H1 (cell line): ENCODE data around the gene VPS13A. TPM values are rescaled to one million over a fixed set of nuclear protein-coding genes. Genes with fewer than 3 reads are reported as not detected.

Experiments
- CTCF ChIA-PET: fragments of 300-600 bp; sonication (Branson Sonifier 250); formaldehyde crosslinking; loops from one replicate; lab custom pipeline; 2021; ENCODE audit not compliant: partially characterized antibody; lab: Charles Lee
- POLR2A ChIA-PET: fragments of 300-600 bp; sonication (Branson Sonifier 250); formaldehyde crosslinking; loops from one replicate; lab custom pipeline; 2021; ENCODE audit warnings: inconsistent platforms; ENCODE audit not compliant: partially characterized antibody; lab: Charles Lee
- DNase-seq, 2 experiments: peaks; one replicate each; pipeline versions ENCODE4 v3.0.0 to v3.0.0-alpha.2; 2010 to 2022; ENCODE audit warnings: low spot score in 2 of 2, low read depth in 1 of 2, mixed read lengths in 1 of 2
- FAIRE-seq: peaks from 2 replicates; lab custom pipeline; 2011; peaks lifted over from hg19 to GRCh38; lab: Jason Lieb, UNC
- H2AFZ ChIP-seq: 2 replicates; pipeline ENCODE4 v1.8.1; 2012; ENCODE audit warnings: low read length, inconsistent platforms
- H2AK5ac ChIP-seq: 2 replicates; pipeline ENCODE4 v1.6.1; 2013; ENCODE audit warnings: low read depth, low read length
- H2BK120ac ChIP-seq: replicated peaks from 2 replicates; pipeline ENCODE3; 2013; ENCODE audit warnings: low read depth, low read length, inconsistent platforms
- H2BK12ac ChIP-seq: 2 replicates; pipeline ENCODE4 v1.6.1; 2013; ENCODE audit warnings: low read depth, low read length
- H2BK15ac ChIP-seq: 2 replicates; pipeline ENCODE4 v1.6.1; 2013; ENCODE audit warnings: low read length
- H2BK20ac ChIP-seq: 2 replicates; pipeline ENCODE4 v1.6.1; 2013; ENCODE audit warnings: low read length
- H2BK5ac ChIP-seq: 2 replicates; pipeline ENCODE4 v1.6.1; 2013; ENCODE audit warnings: low read depth, low read length
- H3K14ac ChIP-seq: 2 replicates; pipeline ENCODE4 v1.6.1; 2013; ENCODE audit warnings: inconsistent platforms; ENCODE audit not compliant: insufficient read length
- H3K18ac ChIP-seq: 2 replicates; pipeline ENCODE4 v1.6.1; 2013; ENCODE audit warnings: low read length; ENCODE audit errors: extremely low read depth
- H3K23ac ChIP-seq: 2 replicates; pipeline ENCODE4 v1.6.1; 2013; ENCODE audit warnings: inconsistent platforms; ENCODE audit not compliant: insufficient read length
- H3K23me2 ChIP-seq: 2 replicates; pipeline ENCODE4 v1.6.1; 2013; ENCODE audit warnings: low read depth, low read length
- H3K27ac ChIP-seq: 2 replicates; pipeline ENCODE4 v1.6.1; 2011; ENCODE audit warnings: low read depth, low read length, inconsistent platforms
- H3K27me3 ChIP-seq, 4 experiments: replicated peaks in 1 of 4; 1 replicate in 1 of 4; 2 replicates in 3 of 4; pipeline versions ENCODE4 v1.6.1 to v1.8.1; 2011 to 2013; ENCODE audit warnings: low read length in 3 of 4, mild to moderate bottlenecking in 3 of 4, inconsistent platforms in 2 of 4, mixed read lengths in 2 of 4, moderate library complexity in 1 of 4; ENCODE audit not compliant: control insufficient read depth in 3 of 4, insufficient read depth in 3 of 4; ENCODE audit errors: extremely low read depth in 1 of 4
- H3K36me3 ChIP-seq, 4 experiments: 2 replicates each; pipeline versions ENCODE4 v1.6.1 to v1.8.1; 2011 to 2013; ENCODE audit warnings: mild to moderate bottlenecking in 4 of 4, low read length in 3 of 4, moderate library complexity in 2 of 4, control low read depth in 1 of 4, inconsistent platforms in 1 of 4; ENCODE audit not compliant: insufficient read depth in 4 of 4, control insufficient read depth in 2 of 4
- H3K4ac ChIP-seq: replicated peaks from 2 replicates; pipeline ENCODE3; 2013; ENCODE audit warnings: low read length, low read depth, mixed read lengths, inconsistent platforms; ENCODE audit not compliant: insufficient read length
- H3K4me1 ChIP-seq, 4 experiments: replicated peaks in 1 of 4; 1 replicate in 1 of 4; 2 replicates in 3 of 4; pipeline versions ENCODE4 v1.6.1 to v1.8.1; 2011 to 2013; ENCODE audit warnings: low read length in 3 of 4, inconsistent platforms in 2 of 4, mixed read lengths in 1 of 4; ENCODE audit not compliant: insufficient read depth in 4 of 4, control insufficient read depth in 3 of 4
- H3K4me2 ChIP-seq, 2 experiments: 2 replicates each; pipeline versions ENCODE4 v1.6.1 to v1.8.1; 2011 to 2013; ENCODE audit warnings: low read depth in 2 of 2, low read length in 2 of 2, control low read depth in 1 of 2, inconsistent platforms in 1 of 2, mild to moderate bottlenecking in 1 of 2; ENCODE audit not compliant: insufficient read depth in 1 of 2
- H3K4me3 ChIP-seq, 4 experiments: fragments of 200-600, 300-600 bp in 1 of 4; sonication (generic), shearing (Covaris generic), sonication (Bioruptor Twin) in 1 of 4; 2 replicates each; pipeline versions ENCODE4 v1.5.1 to v1.8.1; 2011 to 2016; ENCODE audit warnings: low read length in 4 of 4, low read depth in 3 of 4, control low read depth in 2 of 4, inconsistent platforms in 2 of 4, mild to moderate bottlenecking in 2 of 4, mixed read lengths in 1 of 4, moderate library complexity in 1 of 4; ENCODE audit not compliant: insufficient read depth in 2 of 4; ENCODE audit errors: extremely low read depth in 1 of 4
- H3K56ac ChIP-seq: replicated peaks from 2 replicates; pipeline ENCODE3; 2013; ENCODE audit warnings: low read depth, mild to moderate bottlenecking, mixed read lengths, low read length, inconsistent platforms; ENCODE audit not compliant: insufficient read length
- H3K79me1 ChIP-seq: 2 replicates; pipeline ENCODE4 v1.6.1; 2013; ENCODE audit warnings: low read depth, low read length, control low read depth
- H3K79me2 ChIP-seq, 2 experiments: 2 replicates each; pipeline versions ENCODE4 v1.6.1 to v1.8.1; 2012 to 2013; ENCODE audit warnings: low read length in 2 of 2, mild to moderate bottlenecking in 2 of 2, inconsistent platforms in 1 of 2; ENCODE audit not compliant: insufficient read depth in 2 of 2, control insufficient read depth in 1 of 2
- H3K9ac ChIP-seq, 4 experiments: replicated peaks in 1 of 4; 1 replicate in 1 of 4; 2 replicates in 3 of 4; pipeline versions ENCODE4 v1.6.1 to v1.8.1; 2011 to 2013; ENCODE audit warnings: low read depth in 3 of 4, low read length in 3 of 4, control low read depth in 2 of 4, mild to moderate bottlenecking in 2 of 4, moderate library complexity in 2 of 4, inconsistent platforms in 1 of 4; ENCODE audit errors: extremely low read depth in 1 of 4
- H3K9me3 ChIP-seq, 2 experiments: 2 replicates each; pipeline versions ENCODE4 v1.6.1 to v1.8.1; 2012 to 2013; ENCODE audit warnings: mild to moderate bottlenecking in 2 of 2, moderate library complexity in 2 of 2, control low read depth in 1 of 2, inconsistent platforms in 1 of 2, low read depth in 1 of 2, low read length in 1 of 2, mixed read lengths in 1 of 2; ENCODE audit not compliant: insufficient read depth in 2 of 2
- H4K20me1 ChIP-seq, 2 experiments: replicated peaks in 1 of 2; 2 replicates each; pipeline versions ENCODE3 to v1.8.1; 2011 to 2013; ENCODE audit warnings: inconsistent platforms in 2 of 2, low read length in 2 of 2, mild to moderate bottlenecking in 1 of 2; ENCODE audit not compliant: insufficient read depth in 2 of 2, control insufficient read depth in 1 of 2
- H4K5ac ChIP-seq: 2 replicates; pipeline ENCODE4 v1.6.1; 2013; ENCODE audit warnings: low read length, low read depth, mixed read lengths, inconsistent platforms; ENCODE audit not compliant: insufficient read length
- H4K8ac ChIP-seq: 2 replicates; pipeline ENCODE4 v1.8.0; 2013; ENCODE audit warnings: mild to moderate bottlenecking, moderate library complexity, low read length, inconsistent platforms; ENCODE audit not compliant: insufficient read depth; ENCODE audit errors: extremely low read depth
- H4K91ac ChIP-seq: replicated peaks from 2 replicates; pipeline ENCODE3; 2013; ENCODE audit warnings: low read length, mixed read lengths, inconsistent platforms; ENCODE audit not compliant: insufficient read length
- RBBP5 ChIP-seq: IDR thresholded peaks from 2 replicates; pipeline ENCODE4 v1.7.1; 2012; ENCODE audit warnings: low read depth, mild to moderate bottlenecking, inconsistent platforms, low read length, moderate library complexity, borderline replicate concordance
- RXRA ChIP-seq: IDR thresholded peaks from 2 replicates; pipeline ENCODE4 v1.6.1; 2011; ENCODE audit warnings: low read depth, mild to moderate bottlenecking, low read length, moderate library complexity; ENCODE audit not compliant: insufficient read depth
- SIX5 ChIP-seq: IDR thresholded peaks from 2 replicates; pipeline ENCODE4 v1.6.1; 2011; ENCODE audit warnings: mild to moderate bottlenecking, low read depth, low read length
- SRF ChIP-seq: IDR thresholded peaks from 2 replicates; pipeline ENCODE4 v1.6.1; 2011; ENCODE audit warnings: mild to moderate bottlenecking, low read depth, low read length, moderate library complexity
- WGBS, 2 experiments: shearing (Covaris generic) in 1 of 2; methylation state at CpG; one replicate each; pipeline versions ENCODE4 v1.1.6 to v1.1.7; 2013 to 2015; ENCODE audit warnings: low lambda C conversion rate in 2 of 2, mixed read lengths in 2 of 2, inconsistent platforms in 1 of 2, low coverage in 1 of 2, missing lambda C conversion rate in 1 of 2; ENCODE audit not compliant: insufficient replicate concordance in 2 of 2, insufficient coverage in 1 of 2, insufficient read length in 1 of 2; ENCODE audit errors: extremely low coverage in 1 of 2, missing lambda C conversion rate in 1 of 2; 5-methylcytosine and 5-hydroxymethylcytosine counted together
- polyA plus RNA-seq, 7 experiments: library from polyadenylated mRNA; depleted of rRNA in 3 of 7; stranded (reverse) in 5 of 7; unstranded in 2 of 7; fragments of >200 nt in 5 of 7; fragments of 200-250 nt in 2 of 7; gene quantifications; 1 replicate in 5 of 7; 2 replicates in 1 of 7; 4 replicates in 1 of 7; pipeline versions ENCODE4 v1.2.1 to v1.2.3, GENCODE V29; 2011 to 2013; ENCODE audit warnings: missing spikeins in 2 of 7, mixed read lengths in 2 of 7
- total RNA-seq: library from RNA; stranded (reverse); fragmentation: NEBNext Ultra II Directional; extraction: Animal tissue kit (Norgen Biotek cat#: 25700); gene quantifications from 2 replicates; pipeline ENCODE4 v1.2.1, GENCODE V29; 2021

VPS13A gene
- total and polyA plus RNA-seq, 2 of the 8 experiments (the other 6 are each of a cell fraction or from before 2014, with no cell fraction given), result 6.0 to 36.5 TPM

DNA sequence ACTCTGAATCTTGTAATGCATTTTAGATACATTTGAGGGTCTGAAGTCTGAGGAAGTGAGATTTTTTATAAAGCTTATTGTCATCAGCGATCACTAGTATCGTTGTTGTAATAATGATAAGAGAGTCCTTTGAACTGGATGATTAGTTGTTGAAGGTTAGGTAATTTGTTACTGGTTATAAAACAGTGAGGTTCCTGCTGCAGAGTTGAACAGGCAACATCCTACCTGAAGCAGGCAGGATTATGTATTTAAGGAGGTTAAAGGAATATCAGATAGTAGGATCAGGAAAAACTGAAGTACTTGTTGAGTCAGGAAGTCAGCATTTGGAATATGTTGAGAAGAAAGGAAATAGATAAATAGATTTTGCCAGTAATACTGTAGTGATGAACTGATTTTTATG is 106.7 kb downstream of the VPS13A start:
- DNase-seq (no peak), FAIRE-seq (no peak)
- 95% methylated on average over 2 of the region's 2 CpGs; no CpG with 5 or more reads in 1 of the 2 experiments for WGBS, 2 experiments
- Histone ChIP-seq H2BK5ac (no peak overlapping the region), H3K23me2 (no peaks in the 10 kb centered on the region), H2BK12ac (no peak overlapping the region), H3K27me3 (no peaks in the 10 kb centered on the region), H2BK20ac (no peak overlapping the region), H3K9ac (no peak overlapping the region), H3K4me2 (no peak overlapping the region), H2AFZ (no peak overlapping the region), H2AK5ac (no peak overlapping the region), H3K14ac (no peak overlapping the region), H3K56ac (no peak overlapping the region), H3K9me3 (no peaks in the 10 kb centered on the region; a peak in 1 of 4 replicates), H3K27ac (no peak overlapping the region), H3K79me2 (0 out of 4 replicates have a peak, but pooled peaks cover 0 to 1% of the 10 kb centered on the region in 2 experiments), H3K18ac (no peak overlapping the region), H3K4me1 (no peaks in the 10 kb centered on the region), H4K91ac (no peak overlapping the region), H3K79me1 (no peaks in the 10 kb centered on the region), H3K4me3 (no peak overlapping the region), H2BK120ac (no peak overlapping the region), H4K20me1 (no peaks in the 10 kb centered on the region), H3K4ac (no peak overlapping the region), H4K5ac (no peak overlapping the region), H2BK15ac (no peak overlapping the region), H3K36me3 (peaks cover 0 to 9% (median 3%) of the 10 kb centered on the region in 4 experiments; a peak in 3 of 8 replicates), H3K23ac (no peak overlapping the region), H4K8ac (no peak overlapping the region)
- ChIA-PET POLR2A (no interaction called here), CTCF (interaction anchor here (3.4 kb wide), 1 partner anchor 8 kb away, joined by 15 read pairs; no protein-coding TSS in a partner anchor)
- TF ChIP-seq RBBP5, result no peak
- no peak for TF ChIP-seq SRF
- no peak for TF ChIP-seq RXRA
- no peak for TF ChIP-seq SIX5
